IMR-90 (cell line): Measurements from ENCODE around the gene NCOA7. TPM values are rescaled to one million over a fixed set of nuclear protein-coding genes. Genes with fewer than 3 reads are reported as not detected.

ENCODE experiments used
- ATAC-seq: fragments of 200-7000 bp; cut with Tn5 transposase; 2 replicates; pipeline ENCODE4 v1.9.1; 2020; ENCODE audit warnings: low read depth, mild to moderate bottlenecking, moderate library complexity
- BruUV-seq: library from RNA; stranded (reverse); fragments of 400-500 nt; replicated peaks from 2 replicates; lab custom pipeline; 2021; lab: Mats Ljungman, UMichigan
- CTCF ChIA-PET: fragments of 300-600 bp; formaldehyde crosslinking; extraction: SDS; loops from one replicate; lab custom pipeline; 2021; ENCODE audit warnings: antibody characterized with exemption; lab: Yijun Ruan, JAX
- POLR2A ChIA-PET: fragments of 300-600 bp; sonication (Branson Sonifier 250); formaldehyde crosslinking; loops from one replicate; lab custom pipeline; 2022; ENCODE audit warnings: antibody characterized with exemption; ENCODE audit not compliant: unreplicated experiment; lab: Charles Lee
- DNase-seq: peaks from one replicate; pipeline ENCODE4 v3.0.0; 2013
- H2AFZ ChIP-seq: replicated peaks from 2 replicates; pipeline ENCODE3; 2013; ENCODE audit warnings: low read length, mild to moderate bottlenecking; ENCODE audit not compliant: poor library complexity
- H2AK5ac ChIP-seq: 2 replicates; pipeline ENCODE4 v1.6.1; 2013; ENCODE audit warnings: low read depth, low read length, inconsistent platforms
- H2AK9ac ChIP-seq: replicated peaks from 2 replicates; pipeline ENCODE3; 2013; ENCODE audit warnings: mild to moderate bottlenecking, low read depth, low read length, moderate library complexity; ENCODE audit not compliant: poor library complexity
- H2BK120ac ChIP-seq: 2 replicates; pipeline ENCODE4 v1.6.1; 2013; ENCODE audit warnings: low read depth, low read length, inconsistent platforms
- H2BK15ac ChIP-seq: 3 replicates; pipeline ENCODE4 v1.6.1; 2013; ENCODE audit warnings: low read depth, low read length, inconsistent platforms
- H2BK20ac ChIP-seq: 2 replicates; pipeline ENCODE4 v1.6.1; 2013; ENCODE audit warnings: low read depth, mild to moderate bottlenecking, inconsistent platforms, low read length, moderate library complexity
- H2BK5ac ChIP-seq: 2 replicates; pipeline ENCODE4 v1.6.1; 2013; ENCODE audit warnings: mild to moderate bottlenecking, low read depth, low read length, inconsistent platforms; ENCODE audit not compliant: poor library complexity, severe bottlenecking
- H3K14ac ChIP-seq: replicated peaks from 2 replicates; pipeline ENCODE4 v1.6.1; 2013; ENCODE audit warnings: low read depth, low read length, inconsistent platforms
- H3K18ac ChIP-seq: 2 replicates; pipeline ENCODE4 v1.6.1; 2013; ENCODE audit warnings: low read depth, low read length, control low read depth
- H3K23ac ChIP-seq: 2 replicates; pipeline ENCODE4 v1.6.1; 2013; ENCODE audit warnings: low read depth, low read length, inconsistent platforms
- H3K27ac ChIP-seq: 2 replicates; pipeline ENCODE4 v1.5.1; 2013; ENCODE audit warnings: mild to moderate bottlenecking, control low read depth, low read length; ENCODE audit not compliant: insufficient read depth
- H3K27me3 ChIP-seq: 2 replicates; pipeline ENCODE4 v1.6.1; 2013; ENCODE audit warnings: low read length; ENCODE audit not compliant: control insufficient read depth, insufficient read depth
- H3K36me3 ChIP-seq: 2 replicates; pipeline ENCODE4 v1.6.1; 2013; ENCODE audit warnings: low read length, mixed read lengths; ENCODE audit not compliant: control insufficient read depth, insufficient read depth
- H3K4ac ChIP-seq: 2 replicates; pipeline ENCODE4 v1.6.1; 2013; ENCODE audit warnings: low read depth, low read length, inconsistent platforms
- H3K4me1 ChIP-seq: 2 replicates; pipeline ENCODE4 v1.6.1; 2013; ENCODE audit warnings: low read length, mixed read lengths; ENCODE audit not compliant: control insufficient read depth, insufficient read depth
- H3K4me2 ChIP-seq: 2 replicates; pipeline ENCODE4 v1.6.1; 2013; ENCODE audit warnings: low read depth, mild to moderate bottlenecking, control low read depth, low read length, moderate library complexity
- H3K4me3 ChIP-seq: 2 replicates; pipeline ENCODE4 v1.5.1; 2013; ENCODE audit warnings: low read depth, mild to moderate bottlenecking, control low read depth, low read length, moderate library complexity; ENCODE audit not compliant: insufficient read depth
- H3K56ac ChIP-seq: 2 replicates; pipeline ENCODE4 v1.6.1; 2013; ENCODE audit warnings: low read length, inconsistent platforms; ENCODE audit not compliant: insufficient read depth; ENCODE audit errors: extremely low read depth
- H3K79me1 ChIP-seq, 2 experiments: 2 replicates each; pipeline ENCODE4 v1.6.1; 2013; ENCODE audit warnings: low read length in 2 of 2, inconsistent platforms in 1 of 2, low read depth in 1 of 2
- H3K9ac ChIP-seq: 2 replicates; pipeline ENCODE4 v1.6.1; 2013; ENCODE audit warnings: low read depth, low read length, control low read depth
- H3K9me1 ChIP-seq: 2 replicates; pipeline ENCODE4 v1.6.1; 2013; ENCODE audit warnings: low read length, inconsistent platforms; ENCODE audit not compliant: insufficient read depth
- H3K9me3 ChIP-seq: 2 replicates; pipeline ENCODE4 v1.6.1; 2013; ENCODE audit warnings: low read length; ENCODE audit not compliant: control insufficient read depth, insufficient read depth
- H4K20me1 ChIP-seq: 2 replicates; pipeline ENCODE4 v1.6.1; 2013; ENCODE audit warnings: low read length, inconsistent platforms; ENCODE audit not compliant: insufficient read depth
- H4K5ac ChIP-seq: 2 replicates; pipeline ENCODE4 v1.6.1; 2013; ENCODE audit warnings: mild to moderate bottlenecking, low read depth, low read length, control low read depth
- H4K8ac ChIP-seq, 2 experiments: 2 replicates each; pipeline ENCODE4 v1.6.1; 2013; ENCODE audit warnings: low read depth in 2 of 2, low read length in 2 of 2, control low read depth in 1 of 2, inconsistent platforms in 1 of 2
- H4K91ac ChIP-seq: 2 replicates; pipeline ENCODE4 v1.6.1; 2013; ENCODE audit warnings: low read depth, low read length, inconsistent platforms; ENCODE audit not compliant: insufficient read depth
- BHLHE40 ChIP-seq: fragments of 150-350 bp; IDR thresholded peaks from 2 replicates; pipeline ENCODE4 v1.6.1; 2016; ENCODE audit warnings: mild to moderate bottlenecking, low read depth, low read length
- FOS ChIP-seq: fragments of 150-350 bp; IDR thresholded peaks from 2 replicates; pipeline ENCODE4 v1.6.1; 2016; ENCODE audit warnings: low read depth, low read length
- MAFK ChIP-seq: IDR thresholded peaks from 2 replicates; pipeline ENCODE4 v1.6.1; 2012; ENCODE audit warnings: low read depth, low read length, improper control_type of control experiment
- MXI1 ChIP-seq: IDR thresholded peaks from 2 replicates; pipeline ENCODE4 v1.6.1; 2012; ENCODE audit warnings: low read depth, mild to moderate bottlenecking, low read length, moderate library complexity, borderline replicate concordance
- NFE2L2 ChIP-seq: fragments of 150-350 bp; IDR thresholded peaks from 2 replicates; pipeline ENCODE4 v1.6.1; 2016; ENCODE audit warnings: low read depth, mild to moderate bottlenecking, low read length
- RCOR1 ChIP-seq: IDR thresholded peaks from 2 replicates; pipeline ENCODE4 v1.6.1; 2012; ENCODE audit warnings: mild to moderate bottlenecking, low read length, improper control_type of control experiment; ENCODE audit not compliant: insufficient replicate concordance
- RFX5 ChIP-seq: IDR thresholded peaks from 2 replicates; pipeline ENCODE4 v1.8.0; 2012; ENCODE audit warnings: low read depth, mild to moderate bottlenecking, low read length, moderate library complexity
- WGBS, 2 experiments: methylation state at CpG; one replicate each; pipeline versions ENCODE4 v1.1.5 to v1.1.7; 2013; ENCODE audit warnings: missing lambda C conversion rate in 2 of 2; ENCODE audit not compliant: insufficient read length in 1 of 2; ENCODE audit errors: extremely low coverage in 2 of 2; 5-methylcytosine and 5-hydroxymethylcytosine counted together
- dilution Hi-C: fragments of 300-500 bp; cut with HindIII; formaldehyde crosslinking; loops from one replicate; pipeline ENCODE4 v1.14.3; 2018; ENCODE audit warnings: low sequenced_read_pairs; ENCODE audit not compliant: unreplicated experiment
- in situ Hi-C: fragments of 300-500 bp; cut with MboI; formaldehyde crosslinking; loops from 3 replicates; pipeline ENCODE4 v1.14.3; 2019; ENCODE audit warnings: low sequenced_read_pairs, inconsistent platforms, mixed read lengths
- intact Hi-C: fragments of 100-400 bp; cut with micrococcal nuclease; formaldehyde crosslinking; loops from 2 replicates; pipeline ENCODE4 v1.10.0; 2022
- polyA plus RNA-seq, 3 experiments: library from polyadenylated mRNA; depleted of rRNA; stranded (reverse); fragments of >200 nt; gene quantifications; 2 replicates each; pipeline ENCODE4 v1.2.3, GENCODE V29; 2012; ENCODE audit warnings: low replicate concordance in 1 of 3
- total RNA-seq: library from RNA; depleted of rRNA; stranded (reverse); fragments of >200 nt; gene quantifications from 2 replicates; pipeline ENCODE4 v1.2.3, GENCODE V29; 2012
- TF ChIP-seq, protein P1 (sequence below): conservative IDR thresholded peaks from 2 replicates; pipeline ENCODE4 v1.5.1; 2012; ENCODE audit warnings: mild to moderate bottlenecking, low read depth, low read length, improper control_type of control experiment

The NCOA7 gene
- total and polyA plus RNA-seq, 2 of the 4 experiments (the other 2 are of a cell fraction): 12.6 to 12.9 TPM

DNA sequence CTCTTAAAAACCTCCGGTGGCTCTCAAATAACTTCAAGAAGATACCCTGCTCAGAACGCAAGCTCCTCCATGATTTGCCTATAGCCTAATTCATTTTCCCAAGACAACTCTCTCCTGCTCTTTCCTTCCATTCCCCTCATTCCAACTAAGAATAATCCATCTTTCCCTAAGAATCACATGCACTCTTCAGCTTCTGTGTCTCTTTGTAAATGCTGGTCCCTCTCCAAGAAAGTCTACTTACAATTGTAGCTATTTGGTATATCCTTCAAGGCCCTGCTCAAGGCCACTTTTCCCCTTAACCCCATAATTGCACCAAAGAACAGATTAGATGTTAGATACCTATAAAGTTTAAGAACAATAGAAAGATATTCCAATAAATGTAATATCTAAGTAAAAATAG lies 48.7 kb upstream of the NCOA7 start:
- H3K4ac ChIP-seq: no peak overlapping the region
- H3K36me3 ChIP-seq: no peaks in the 10 kb centered on the region
- H4K8ac ChIP-seq: no peak overlapping the region
- no peak overlapping the region for H3K4me2 ChIP-seq
- intact Hi-C loops (no loop called here), dilution Hi-C loops (no loop called here), in situ Hi-C loops (no loop called here)
- H2BK15ac ChIP-seq: no peak overlapping the region
- no peak overlapping the region for H3K27ac ChIP-seq
- H3K9me1 ChIP-seq: no peaks in the 10 kb centered on the region
- no peak overlapping the region for H2AK9ac ChIP-seq
- WGBS, 2 experiments: 86% methylated on average over 2 of the region's 2 CpGs; no CpG with 5 or more reads in 1 of the 2 experiments
- H3K27me3 ChIP-seq: peaks cover 28% of the 10 kb centered on the region
- H3K4me1 ChIP-seq: no peaks in the 10 kb centered on the region
- DNase-seq (no peak), ATAC-seq (no peak)
- no peak overlapping the region for H3K23ac ChIP-seq
- no peak overlapping the region for H4K5ac ChIP-seq
- TF ChIP-seq, protein P1, sequence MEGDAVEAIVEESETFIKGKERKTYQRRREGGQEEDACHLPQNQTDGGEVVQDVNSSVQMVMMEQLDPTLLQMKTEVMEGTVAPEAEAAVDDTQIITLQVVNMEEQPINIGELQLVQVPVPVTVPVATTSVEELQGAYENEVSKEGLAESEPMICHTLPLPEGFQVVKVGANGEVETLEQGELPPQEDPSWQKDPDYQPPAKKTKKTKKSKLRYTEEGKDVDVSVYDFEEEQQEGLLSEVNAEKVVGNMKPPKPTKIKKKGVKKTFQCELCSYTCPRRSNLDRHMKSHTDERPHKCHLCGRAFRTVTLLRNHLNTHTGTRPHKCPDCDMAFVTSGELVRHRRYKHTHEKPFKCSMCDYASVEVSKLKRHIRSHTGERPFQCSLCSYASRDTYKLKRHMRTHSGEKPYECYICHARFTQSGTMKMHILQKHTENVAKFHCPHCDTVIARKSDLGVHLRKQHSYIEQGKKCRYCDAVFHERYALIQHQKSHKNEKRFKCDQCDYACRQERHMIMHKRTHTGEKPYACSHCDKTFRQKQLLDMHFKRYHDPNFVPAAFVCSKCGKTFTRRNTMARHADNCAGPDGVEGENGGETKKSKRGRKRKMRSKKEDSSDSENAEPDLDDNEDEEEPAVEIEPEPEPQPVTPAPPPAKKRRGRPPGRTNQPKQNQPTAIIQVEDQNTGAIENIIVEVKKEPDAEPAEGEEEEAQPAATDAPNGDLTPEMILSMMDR: no peak
- TF ChIP-seq RCOR1: no peak
- no peak for TF ChIP-seq NFE2L2
- no peak for TF ChIP-seq FOS
- no peak for TF ChIP-seq BHLHE40
- TF ChIP-seq MXI1: no peak
- TF ChIP-seq RFX5: no peak
- TF ChIP-seq MAFK: no peak
- H2AFZ ChIP-seq: no peak overlapping the region
- H3K14ac ChIP-seq: no peak overlapping the region
- BruUV-seq: no TSS peak
- H3K56ac ChIP-seq: no peak overlapping the region
- H3K79me1 ChIP-seq: no peaks in the 10 kb centered on the region
- H4K91ac ChIP-seq: no peak overlapping the region
- H3K9ac ChIP-seq: no peak overlapping the region
- ChIA-PET CTCF (no interaction called here), POLR2A (no interaction called here)
- H2AK5ac ChIP-seq: no peak overlapping the region
- H2BK20ac ChIP-seq: no peak overlapping the region
- H2BK120ac ChIP-seq: no peak overlapping the region
- H3K4me3 ChIP-seq: no peak overlapping the region
- H3K18ac ChIP-seq: no peak overlapping the region
- H2BK5ac ChIP-seq: no peak overlapping the region
- no peaks in the 10 kb centered on the region for H4K20me1 ChIP-seq
- H3K9me3 ChIP-seq: no peaks in the 10 kb centered on the region; the same call in 1 of the 2 replicates
